Motor neuron (in vitro differentiated cells): Measurements from ENCODE around the gene PPP1R9A. TPM values are rescaled to one million over a fixed set of nuclear protein-coding genes. Genes with fewer than 3 reads are reported as not detected.

ENCODE experiments used
- ATAC-seq, 8 experiments: fragments of 200-7000 bp; cut with Tn5 transposase; replicated peaks in 6 of 8; 2 replicates each; pipeline ENCODE4 v1.8.0; 2021; ENCODE audit warnings: mild to moderate bottlenecking in 8 of 8, moderate library complexity in 8 of 8
- H3K27ac ChIP-seq, 2 donors: fragments of 250-450 bp; sonication (Bioruptor Pico); 2 replicates each; pipeline ENCODE4 v1.9.0; 2021; ENCODE audit warnings: antibody characterized with exemption in 2 of 2, mild to moderate bottlenecking in 2 of 2, moderate library complexity in 1 of 2
- H3K4me1 ChIP-seq, 2 donors: fragments of 250-450 bp; sonication (Bioruptor Pico); replicated peaks in 1 of 2; 2 replicates each; pipeline ENCODE4 v1.6.1; 2021; ENCODE audit warnings: antibody characterized with exemption in 2 of 2, mild to moderate bottlenecking in 2 of 2, moderate library complexity in 1 of 2
- H3K4me3 ChIP-seq, 5 donors: fragments of 250-450 bp; sonication (Bioruptor Pico); 2 replicates each; pipeline ENCODE4 v1.9.0; 2021; ENCODE audit warnings: antibody characterized with exemption in 5 of 5, mild to moderate bottlenecking in 5 of 5, moderate library complexity in 4 of 5
- WGBS, 10 experiments: fragments of 450-650 bp; shearing (Covaris generic); methylation state at CpG; one replicate each; pipeline ENCODE4 v1.0.0; 2022; 5-methylcytosine and 5-hydroxymethylcytosine counted together
- in situ Hi-C, 9 experiments: fragments of 400-800 bp; cut with MboI; loops; one replicate each; pipeline ENCODE4 v1.15.0; 2021; ENCODE audit warnings: low sequenced_read_pairs in 9 of 9, low pct_unique_long_range_greater_than_20kb in 2 of 9; ENCODE audit not compliant: unreplicated experiment in 9 of 9
- total RNA-seq, 8 experiments: library from RNA; unstranded; fragments of 300-600 nt; gene quantifications; 2 replicates each; pipeline versions ENCODE4 v1.2.3 to v1.2.4, GENCODE V29; 2022

Gene PPP1R9A
- total RNA-seq, 8 experiments from 2014 or later, result 0.03 to 26.6 (median 16.1) TPM

DNA sequence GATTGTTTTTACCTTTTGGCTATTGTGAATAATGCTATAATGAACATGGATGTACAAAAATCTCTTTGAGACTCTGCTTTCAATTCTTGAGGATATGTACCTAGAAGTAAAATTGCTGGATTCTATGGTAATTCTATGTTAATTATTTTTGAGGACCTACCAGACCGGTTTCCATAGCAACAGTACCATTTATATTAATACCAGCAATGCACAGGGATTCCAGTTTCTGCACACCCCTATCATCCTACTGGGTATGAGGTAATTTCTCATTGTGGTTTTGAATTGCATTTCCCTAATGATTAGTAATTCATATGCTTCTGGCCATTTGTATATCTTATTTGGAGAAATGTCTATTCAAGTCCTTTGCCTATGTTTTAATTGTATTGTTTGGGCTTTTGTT lies 9.9 kb upstream of the PPP1R9A start:
- 0 to 100% (median 75%) methylated on average over 1 of the region's 1 CpG; no CpG with 5 or more reads in 3 of the 10 experiments for WGBS, 10 experiments
- in situ Hi-C loops, result no loop called here

DNA sequence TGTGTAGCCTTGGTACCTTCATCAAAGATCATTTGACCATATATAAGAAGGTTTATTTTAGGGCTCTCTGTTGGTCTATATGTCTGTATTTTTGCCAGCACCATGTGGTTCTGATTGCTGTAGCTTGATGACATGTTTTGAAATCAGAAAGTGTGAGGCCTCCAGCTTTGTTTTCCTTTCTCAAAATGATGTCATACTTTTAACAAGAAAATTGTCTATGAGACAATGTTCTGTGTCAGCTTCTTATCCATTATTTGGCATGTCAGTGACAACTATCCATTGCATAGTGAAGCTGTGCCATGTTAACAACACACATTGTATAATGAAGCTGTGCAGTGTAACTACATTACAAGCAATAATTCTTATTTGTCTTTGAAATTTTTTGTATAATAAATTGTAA lies 9.1 kb upstream of the PPP1R9A start:
- in situ Hi-C loops, result no loop called here
- ATAC-seq, result no peak
- H3K27ac ChIP-seq, result no peak overlapping the region
- H3K4me3 ChIP-seq, result no peak overlapping the region
- peaks cover 0 to 2% of the 10 kb centered on the region in 2 donors for H3K4me1 ChIP-seq

More for the DNA sequence above, 9.9 kb upstream of the PPP1R9A start:
- Histone ChIP-seq H3K4me3 (no peak overlapping the region), H3K4me1 (peaks cover 0 to 2% of the 10 kb centered on the region in 2 donors), H3K27ac (no peak overlapping the region)
- peak in 4 of 8 experiments; percentile 34 to 96 (median 64) for ATAC-seq

- Histone ChIP-seq H3K27ac (no peak overlapping the region), H3K4me1 (peaks cover under 1 to 2% of the 10 kb centered on the region in 2 donors), H3K4me3 (no peak overlapping the region)
- no peak for ATAC-seq
- in situ Hi-C loops, result no loop called here
- WGBS, 10 experiments, result 30 to 100% (median 87%) methylated on average over 2 to 3 of the region's 3 CpGs; no CpG with 5 or more reads in 2 of the 10 experiments
These were observed 5.4 kb upstream of the PPP1R9A start for GRCh38 chr7:94901981-94902380.

GRCh38 chr7:94903971-94904370 lies 3.4 kb upstream of the PPP1R9A start:
- Histone ChIP-seq H3K27ac (no peak overlapping the region), H3K4me3 (no peak overlapping the region), H3K4me1 (peaks cover 0 to 4% of the 10 kb centered on the region in 2 donors)
- ATAC-seq, result no peak
- in situ Hi-C loops, result no loop called here

DNA sequence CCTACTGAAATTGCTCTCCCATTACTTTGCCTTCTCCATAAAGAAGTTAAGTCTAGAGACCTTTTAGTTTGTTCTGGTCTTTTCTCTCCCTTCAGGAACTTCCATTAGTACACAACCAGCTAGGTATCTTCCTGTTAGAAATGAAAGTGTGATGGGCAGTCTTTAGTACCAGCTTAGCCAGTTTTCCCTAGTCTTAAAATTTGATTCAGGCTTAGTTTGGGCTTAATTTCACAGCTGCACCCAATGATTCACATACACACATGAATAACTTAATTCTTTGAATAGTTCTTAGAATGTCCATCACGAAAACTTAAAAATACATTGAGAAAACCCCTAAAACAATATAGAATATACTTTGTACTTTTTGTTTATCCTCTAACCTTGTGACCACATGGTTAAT lies 2.4 kb upstream of the PPP1R9A start:
- peaks cover 2 to 7% of the 10 kb centered on the region in 2 donors for H3K4me1 ChIP-seq
- in situ Hi-C loops, result no loop called here
- 0 to 100% (median 65%) methylated on average over 1 of the region's 1 CpG; no CpG with 5 or more reads in 2 of the 10 experiments for WGBS, 10 experiments
- no peak overlapping the region for H3K4me3 ChIP-seq
- no peak overlapping the region for H3K27ac ChIP-seq
- no peak for ATAC-seq

DNA sequence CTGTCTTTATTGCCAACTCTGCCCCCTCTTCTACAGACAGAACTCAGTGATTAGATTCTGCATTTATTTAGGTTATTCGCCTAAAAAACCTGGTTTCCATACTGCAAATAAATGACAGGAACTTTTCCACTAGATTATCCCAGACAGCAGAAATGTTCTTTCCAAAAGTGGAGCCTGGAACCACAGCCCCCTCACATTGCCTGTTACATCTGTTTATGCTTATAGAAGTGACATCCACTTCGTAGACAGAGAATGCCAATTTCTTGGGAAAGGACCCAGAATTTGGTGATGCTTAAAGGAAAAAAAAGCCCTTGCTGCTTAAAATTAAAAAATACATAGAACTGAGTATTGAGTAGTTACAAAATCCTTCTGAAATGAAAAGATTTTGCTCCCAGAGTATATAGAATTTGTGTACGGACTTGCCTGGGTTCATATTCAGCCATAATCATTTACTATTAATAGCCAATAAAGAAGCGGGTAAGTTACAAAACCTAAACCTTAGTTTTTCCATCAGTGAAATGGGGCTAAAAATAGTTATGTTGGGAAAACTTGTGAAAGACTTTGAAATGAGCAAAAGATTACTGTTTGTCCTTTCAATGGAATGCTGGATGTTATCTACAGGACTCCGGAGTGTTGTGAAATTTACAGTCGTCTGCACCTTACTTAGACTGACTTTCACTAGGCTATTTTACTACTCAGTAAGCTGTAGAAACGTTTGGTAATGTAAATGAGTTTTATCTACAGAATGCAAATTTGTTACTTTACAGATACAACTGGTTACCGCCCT lies 1.1 kb upstream of the PPP1R9A start:
- 44 to 100% (median 79%) methylated on average over 1 to 8 of the region's 8 CpGs; no CpG with 5 or more reads in 1 of the 10 experiments for WGBS, 10 experiments

DNA sequence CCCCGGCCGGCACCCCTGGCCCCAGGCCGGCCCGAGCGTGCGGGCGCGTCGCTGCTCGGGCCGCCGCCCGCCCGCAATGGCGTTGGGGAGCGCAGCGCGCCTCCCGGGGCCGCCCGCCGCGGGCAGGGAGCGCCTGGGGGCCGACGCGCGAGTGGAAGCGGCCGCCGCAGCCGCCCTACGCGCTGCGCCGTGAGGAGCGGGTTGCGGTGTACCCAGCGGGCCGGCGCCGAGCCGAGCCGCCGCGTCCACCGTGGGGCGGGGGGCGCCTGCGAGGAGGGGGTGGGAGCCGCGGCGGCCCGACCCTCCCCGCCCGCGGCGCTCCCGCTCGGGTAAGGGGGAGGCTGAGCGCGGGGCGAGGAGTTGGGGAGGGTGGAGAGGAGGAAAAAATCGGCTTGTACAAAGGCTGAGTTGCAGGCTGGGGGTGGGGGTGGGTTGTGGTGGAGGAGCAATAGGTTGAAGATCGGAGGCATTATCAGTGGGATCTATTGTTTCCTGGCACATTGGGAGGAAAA lies 473 bp downstream of the PPP1R9A start:
- in situ Hi-C loops, result no loop called here
- peak overlapping the region; percentile 93 to 96 for H3K27ac ChIP-seq
- H3K4me3 ChIP-seq, result peak overlapping the region; percentile 53 to 75 (median 66)
- no CpG with 5 or more reads among the region's 65 CpGs for WGBS, 10 experiments
- H3K4me1 ChIP-seq, result peaks cover 17 to 19% of the 10 kb centered on the region in 2 donors
- peak; percentile 69 to 84 (median 76) for ATAC-seq

More for the DNA sequence above, 1.1 kb upstream of the PPP1R9A start:
- peaks cover 4 to 13% of the 10 kb centered on the region in 2 donors for H3K4me1 ChIP-seq
- in situ Hi-C loops, result no loop called here
- H3K27ac ChIP-seq, result no peak overlapping the region
- ATAC-seq, result no peak
- no peak overlapping the region for H3K4me3 ChIP-seq

- peak; percentile 24 to 73 (median 70) for ATAC-seq
- H3K27ac ChIP-seq, result peak overlapping the region; percentile 93 to 96
- peaks cover 23 to 24% of the 10 kb centered on the region in 2 donors for H3K4me1 ChIP-seq
- H3K4me3 ChIP-seq, result peak overlapping the region; percentile 53 to 75 (median 66)
- in situ Hi-C loops, result no loop called here
- 0 to 44% (median 1%) methylated on average over 2 to 8 of the region's 27 CpGs; no CpG with 5 or more reads in 2 of the 10 experiments for WGBS, 10 experiments
These were observed 1.2 kb downstream of the PPP1R9A start for GRCh38 chr7:94908323-94909178.

DNA sequence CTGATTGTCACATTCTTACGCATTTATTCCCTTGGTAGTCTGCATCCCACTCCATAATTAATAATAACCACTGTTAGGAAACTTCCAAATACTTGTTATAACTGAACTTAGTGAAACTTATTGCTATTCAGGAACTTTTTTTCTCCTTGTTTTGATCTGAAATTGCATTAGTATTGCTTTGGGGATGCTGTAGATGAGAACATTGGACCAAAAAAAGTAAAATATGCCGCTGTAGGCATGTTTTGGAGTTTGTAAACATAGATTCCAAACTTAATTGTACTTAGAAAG lies 1.7 kb downstream of the PPP1R9A start:
- 8 to 65% (median 42%) methylated on average over 1 to 2 of the region's 2 CpGs; no CpG with 5 or more reads in 2 of the 10 experiments for WGBS, 10 experiments
- peak overlapping the region; percentile 53 to 75 (median 66) for H3K4me3 ChIP-seq
- peaks cover 26 to 29% of the 10 kb centered on the region in 2 donors for H3K4me1 ChIP-seq
- in situ Hi-C loops, result no loop called here
- H3K27ac ChIP-seq, result peak overlapping the region; percentile 93 to 96
- ATAC-seq, result no peak

GRCh38 chr7:94912085-94912484 lies 4.7 kb downstream of the PPP1R9A start:
- in situ Hi-C loops, result no loop called here
- H3K27ac ChIP-seq, result no peak overlapping the region
- peaks cover 24 to 37% of the 10 kb centered on the region in 2 donors for H3K4me1 ChIP-seq
- H3K4me3 ChIP-seq, result peak overlapping the region in 2 of 5 donors; percentile 8 to 12
- ATAC-seq, result no peak

DNA sequence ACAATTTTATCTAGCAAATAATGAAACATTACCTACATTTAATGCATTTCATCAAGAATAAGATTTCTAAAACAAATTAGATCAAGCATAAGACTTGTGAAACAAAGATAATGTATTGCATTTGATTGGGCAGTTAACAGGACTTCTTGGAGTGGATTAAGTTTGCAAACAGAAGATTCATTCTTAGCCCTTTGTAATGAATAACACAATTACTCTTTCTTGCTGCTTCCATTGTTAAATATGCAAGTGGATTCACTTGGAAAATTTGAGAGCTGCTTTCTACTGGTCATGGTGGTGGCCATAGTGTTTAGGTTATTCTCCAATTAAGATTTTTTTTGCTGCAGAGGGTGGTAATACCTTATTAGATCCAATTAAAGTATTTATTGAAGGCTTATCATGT lies 6.0 kb downstream of the PPP1R9A start:
- ATAC-seq, result no peak
- H3K27ac ChIP-seq, result no peak overlapping the region
- in situ Hi-C loops, result no loop called here
- H3K4me1 ChIP-seq, result peaks cover 22 to 37% of the 10 kb centered on the region in 2 donors
- no peak overlapping the region for H3K4me3 ChIP-seq

GRCh38 chr7:94921911-94922310 lies 14.5 kb downstream of the PPP1R9A start:
- in situ Hi-C loops, result no loop called here
- WGBS, 10 experiments, result 18 to 100% (median 93%) methylated on average over 2 to 4 of the region's 4 CpGs
- H3K4me3 ChIP-seq, result no peak overlapping the region
- no peak overlapping the region for H3K27ac ChIP-seq
- ATAC-seq, result no peak
- no peaks in the 10 kb centered on the region for H3K4me1 ChIP-seq

DNA sequence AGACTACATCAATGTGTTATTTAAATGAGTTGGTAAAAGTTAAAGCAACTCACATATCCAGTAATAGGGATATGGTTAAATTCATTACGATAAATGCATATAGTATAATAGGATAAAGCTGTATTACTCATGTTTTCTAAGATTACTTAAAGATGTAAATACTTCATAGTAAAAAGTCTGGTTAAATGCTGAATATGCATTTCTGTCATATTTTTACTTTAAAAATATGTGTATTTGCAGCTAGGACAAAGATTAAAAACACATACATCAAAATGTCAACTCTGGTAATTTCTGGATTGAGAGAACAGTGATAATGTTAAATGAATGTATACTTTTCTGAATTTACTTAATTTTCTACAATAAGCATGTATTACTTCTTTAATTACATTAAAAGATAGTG lies 15.1 kb downstream of the PPP1R9A start:
- no peak for ATAC-seq
- in situ Hi-C loops, result no loop called here
- Histone ChIP-seq H3K4me3 (no peak overlapping the region), H3K4me1 (no peaks in the 10 kb centered on the region), H3K27ac (no peak overlapping the region)
- WGBS, 10 experiments, result 0 to 100% (median 89%) methylated on average over 1 of the region's 1 CpG; no CpG with 5 or more reads in 1 of the 10 experiments
